Stimulated activated naive CD8-positive, alpha-beta T cell treated with anti-CD3 and anti-CD28 coated beads, Interleukin-15, Interleukin-2, amounts not matched to agents 100 U/mL and 50 U/mL, for 24 hours (primary cell): ENCODE measurements around the gene MBTPS1.

Experiments
- ATAC-seq: fragments of 150-1000 bp; cut with Tn5 transposase; one replicate; pipeline ENCODE4 v1.10.0; 2021
- DNase-seq: peaks from one replicate; pipeline ENCODE4 v3.0.0; 2021

MBTPS1 gene

GRCh38 chr16:84116720-84117493 lies at the start of gene MBTPS1:
TSS of gene MBTPS1 (minus strand) at chr16:84116942. CDS start at chr16:84101783, 15,159 bp downstream.
- DNase-seq (peak; percentile 99), ATAC-seq (peak; percentile 95)

DNA sequence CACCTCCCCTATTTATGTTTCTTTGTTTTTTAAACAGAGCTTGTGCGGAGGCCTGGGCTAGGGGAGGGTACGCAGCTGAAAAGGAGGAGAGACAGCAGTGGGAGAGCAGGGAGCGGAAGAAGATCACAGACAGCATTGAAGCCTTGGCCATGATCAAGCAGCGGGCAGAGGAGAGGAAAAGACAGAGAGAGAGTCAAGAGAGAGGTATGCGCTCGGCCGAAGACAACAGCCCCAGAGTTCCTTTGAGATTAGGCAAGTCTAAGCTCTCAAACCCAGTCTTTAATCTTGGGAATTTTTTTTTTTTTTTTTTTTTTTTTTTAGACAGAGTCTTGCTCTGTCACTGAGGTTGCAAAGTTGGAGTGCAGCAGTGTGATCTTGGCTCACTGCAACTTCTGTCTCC lies 49.0 kb upstream of the MBTPS1 start:
- DNase-seq, result no peak
- no peak for ATAC-seq

DNA sequence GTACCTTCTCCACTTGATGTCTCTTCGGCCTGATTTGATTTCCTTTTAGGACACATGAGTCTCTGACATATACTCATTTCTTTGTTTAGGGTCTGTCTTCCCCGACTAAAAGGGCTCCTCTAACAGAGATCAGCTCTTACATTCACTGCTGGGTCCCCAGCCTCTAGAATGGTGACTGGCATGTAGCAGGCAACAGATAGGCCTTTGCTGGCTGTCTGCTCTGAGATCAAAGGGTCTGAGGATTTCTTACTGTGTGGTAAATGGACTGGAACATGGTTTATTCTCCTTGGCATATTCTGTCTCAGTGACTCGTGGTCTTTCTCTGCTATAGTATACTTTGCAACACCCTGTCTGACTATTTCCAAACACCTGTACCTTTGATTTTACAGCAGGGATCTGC lies 45.1 kb upstream of the MBTPS1 start:
- no peak for ATAC-seq
- DNase-seq, result no peak

- no peak for ATAC-seq
- DNase-seq, result no peak
Measured at GRCh38 chr16:84161037-84161436, 44.3 kb upstream of the MBTPS1 start.

- ATAC-seq, result no peak
- DNase-seq, result no peak
Measured at GRCh38 chr16:84159800-84160199, 43.1 kb upstream of the MBTPS1 start.

GRCh38 chr16:84159007-84159406 lies 42.3 kb upstream of the MBTPS1 start:
- no peak for DNase-seq
- no peak for ATAC-seq

GRCh38 chr16:84156342-84156784 lies 39.6 kb upstream of the MBTPS1 start:
- no peak for ATAC-seq
- DNase-seq, result no peak

DNA sequence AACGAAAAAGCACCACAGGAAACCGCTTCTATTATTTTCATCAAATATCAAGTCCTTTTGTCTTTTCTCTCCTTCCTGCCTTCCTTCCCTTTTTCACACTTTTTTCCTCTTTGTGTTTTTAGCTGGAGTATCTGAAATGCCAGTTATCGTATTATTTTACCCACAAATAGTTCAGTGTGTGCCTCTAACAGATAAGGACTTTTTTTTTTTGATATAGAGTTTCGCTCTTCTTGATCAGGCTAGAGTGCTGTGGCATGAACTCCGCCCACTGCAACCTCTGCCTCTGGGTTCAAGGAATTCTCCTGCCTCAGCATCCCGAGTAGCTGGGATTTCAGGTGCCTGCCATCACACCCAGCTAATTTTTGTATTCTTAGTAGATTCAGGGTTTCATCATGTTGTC lies 39.0 kb upstream of the MBTPS1 start:
- DNase-seq, result no peak
- ATAC-seq, result no peak

GRCh38 chr16:84155226-84155625 lies 38.5 kb upstream of the MBTPS1 start:
- ATAC-seq, result no peak

GRCh38 chr16:84153660-84154214 lies 37.0 kb upstream of the MBTPS1 start:
- ATAC-seq, result no peak
- no peak for DNase-seq

More at GRCh38 chr16:84155226-84155625, 38.5 kb upstream of the MBTPS1 start:
- DNase-seq, result no peak

GRCh38 chr16:84150926-84151325 lies 34.2 kb upstream of the MBTPS1 start:
- ATAC-seq (no peak), DNase-seq (no peak)

DNA sequence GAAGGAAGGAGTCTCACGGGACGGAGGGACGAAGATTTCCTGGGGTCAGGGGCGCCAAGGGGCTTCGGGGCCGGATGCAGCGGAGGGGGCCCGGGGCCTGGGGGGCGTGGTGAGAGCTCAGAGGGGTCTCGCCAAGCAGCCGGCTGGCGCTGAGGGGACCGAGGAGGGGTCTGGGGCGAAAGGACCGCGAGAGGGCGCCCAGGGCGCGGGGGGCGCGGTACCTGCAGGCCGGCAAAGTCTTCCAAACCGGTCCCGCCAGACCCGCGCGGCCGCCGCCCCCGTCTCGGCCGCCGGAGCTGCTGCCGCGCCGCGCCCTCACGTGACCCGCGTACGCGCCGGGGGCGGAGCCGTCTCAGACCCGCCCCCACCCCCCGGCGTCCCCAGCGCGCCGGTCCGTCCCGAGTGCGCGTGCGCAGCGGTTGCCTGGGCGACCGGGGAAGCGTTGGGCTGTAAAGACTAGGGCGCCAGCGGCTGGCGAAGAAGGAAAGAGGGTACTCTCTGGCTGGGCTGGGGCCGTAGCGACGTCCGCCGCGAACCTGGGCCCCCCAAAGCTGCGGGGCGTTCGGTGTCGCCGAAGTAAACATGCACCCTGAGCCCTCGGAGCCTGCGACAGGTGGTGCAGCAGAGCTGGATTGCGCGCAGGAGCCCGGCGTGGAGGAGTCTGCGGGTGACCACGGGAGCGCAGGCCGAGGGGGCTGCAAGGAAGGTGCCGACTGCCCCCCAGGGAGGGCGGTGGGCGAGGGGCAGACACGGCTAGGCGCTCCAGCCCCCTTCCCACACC lies 28.3 kb upstream of the MBTPS1 start, which contains the start of the genes DNAAF1 and HSDL1:
TSS of gene DNAAF1 (plus strand) at position 450 of the 781 bp plus-strand sequence. CDS start at position 583, 133 bp downstream.
TSS of gene HSDL1 (minus strand) at position 319 of the 781 bp plus-strand sequence. CDS start 13,856 bp downstream, outside the sequence.
- DNase-seq (peak; percentile 98), ATAC-seq (peak; percentile 84)

GRCh38 chr16:84144209-84144858 lies 27.6 kb upstream of the MBTPS1 start:
- DNase-seq, result peak; percentile 60

GRCh38 chr16:84143784-84144199 lies 27.1 kb upstream of the MBTPS1 start:
- ATAC-seq (no peak), DNase-seq (no peak)

More at GRCh38 chr16:84144209-84144858, 27.6 kb upstream of the MBTPS1 start:
- ATAC-seq, result no peak

DNA sequence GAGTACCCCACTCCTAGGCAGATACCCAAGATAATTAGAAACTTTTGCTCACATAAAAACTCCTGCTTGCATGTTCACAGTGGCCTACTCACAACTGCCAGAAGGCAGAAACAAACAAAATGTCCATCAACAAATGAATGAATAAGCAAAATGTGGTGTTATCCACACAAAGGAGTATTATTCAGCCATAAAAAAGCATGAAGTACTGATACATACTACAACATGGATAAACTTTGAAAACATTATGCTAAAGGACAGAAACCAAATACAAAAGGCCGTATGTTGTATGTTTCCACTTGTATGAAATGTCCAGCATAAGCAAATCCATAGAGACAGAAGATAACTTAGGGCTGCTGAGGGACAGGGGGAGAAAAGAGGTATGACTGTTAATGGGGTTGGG lies 26.3 kb upstream of the MBTPS1 start:
- DNase-seq (no peak), ATAC-seq (no peak)

- DNase-seq (no peak), ATAC-seq (no peak)
Measured at GRCh38 chr16:84141143-84141670, 24.5 kb upstream of the MBTPS1 start.

DNA sequence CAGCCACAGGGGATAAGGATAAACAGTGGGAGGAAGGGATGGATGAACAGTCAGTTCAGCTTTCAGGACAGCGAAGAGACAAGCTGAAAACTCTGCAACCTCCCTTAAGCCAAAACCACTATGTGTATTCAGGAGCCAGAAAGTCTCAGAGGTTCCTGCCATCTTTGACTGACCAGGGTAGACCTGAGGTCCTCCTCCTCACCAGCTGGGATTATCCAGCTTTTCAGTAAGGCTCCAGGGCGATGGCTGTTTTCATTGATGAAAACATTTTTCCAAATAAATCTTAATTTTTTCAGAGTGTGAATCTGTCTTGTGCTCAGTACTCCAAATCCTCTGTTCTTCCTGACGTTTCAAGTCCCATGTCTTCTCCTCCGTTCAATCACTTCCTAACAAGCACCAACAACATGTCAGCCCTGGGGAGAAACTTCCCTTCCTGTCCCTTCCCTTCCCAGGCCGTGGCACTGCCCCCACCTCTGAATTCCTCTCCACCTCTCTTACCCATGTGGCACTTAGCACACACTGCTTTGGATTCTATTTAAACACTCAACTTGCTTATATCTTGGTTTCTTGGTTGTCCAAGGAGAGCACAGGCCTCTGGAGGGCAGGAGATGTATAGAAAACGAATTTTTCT lies 23.0 kb upstream of the MBTPS1 start:
- no peak for ATAC-seq
- no peak for DNase-seq

GRCh38 chr16:84138824-84139627 lies 22.3 kb upstream of the MBTPS1 start:
- DNase-seq, result peak; percentile 50
- ATAC-seq, result peak; percentile 93

DNA sequence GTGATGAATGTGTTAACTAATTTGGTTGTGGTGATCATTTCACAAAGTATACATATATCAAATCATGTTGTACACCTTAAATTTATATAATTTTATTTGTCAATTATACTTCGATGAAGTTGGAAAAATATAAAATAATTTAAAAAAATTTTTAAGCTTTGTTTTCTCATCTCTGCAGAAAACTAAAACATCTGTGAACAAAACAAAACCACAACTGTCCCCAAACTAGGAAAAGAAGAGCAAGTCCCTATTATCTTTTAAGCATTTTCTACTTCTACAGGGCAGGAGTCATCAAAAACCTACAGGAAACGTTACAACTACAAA lies 21.7 kb upstream of the MBTPS1 start:
- DNase-seq, result no peak
- ATAC-seq, result no peak

GRCh38 chr16:84137769-84138357 lies 21.1 kb upstream of the MBTPS1 start:
- no peak for ATAC-seq
- DNase-seq, result no peak
